IMR-90 (cell line): ENCODE measurements around the gene TXNDC9. TPM values are rescaled to one million over a fixed set of nuclear protein-coding genes. Genes with fewer than 3 reads are reported as not detected.

Source experiments
- ATAC-seq: fragments of 200-7000 bp; cut with Tn5 transposase; 2 replicates; pipeline ENCODE4 v1.9.1; 2020; ENCODE audit warnings: low read depth, mild to moderate bottlenecking, moderate library complexity
- BruUV-seq: library from RNA; stranded (reverse); fragments of 400-500 nt; replicated peaks from 2 replicates; lab custom pipeline; 2021; lab: Mats Ljungman, UMichigan
- CTCF ChIA-PET: fragments of 300-600 bp; formaldehyde crosslinking; extraction: SDS; loops from one replicate; lab custom pipeline; 2021; ENCODE audit warnings: antibody characterized with exemption; lab: Yijun Ruan, JAX
- POLR2A ChIA-PET: fragments of 300-600 bp; sonication (Branson Sonifier 250); formaldehyde crosslinking; loops from one replicate; lab custom pipeline; 2022; ENCODE audit warnings: antibody characterized with exemption; ENCODE audit not compliant: unreplicated experiment; lab: Charles Lee
- DNase-seq: peaks from one replicate; pipeline ENCODE4 v3.0.0; 2013
- H2AFZ ChIP-seq: replicated peaks from 2 replicates; pipeline ENCODE3; 2013; ENCODE audit warnings: low read length, mild to moderate bottlenecking; ENCODE audit not compliant: poor library complexity
- H2AK5ac ChIP-seq: 2 replicates; pipeline ENCODE4 v1.6.1; 2013; ENCODE audit warnings: low read depth, low read length, inconsistent platforms
- H2AK9ac ChIP-seq: replicated peaks from 2 replicates; pipeline ENCODE3; 2013; ENCODE audit warnings: mild to moderate bottlenecking, low read depth, low read length, moderate library complexity; ENCODE audit not compliant: poor library complexity
- H2BK120ac ChIP-seq: 2 replicates; pipeline ENCODE4 v1.6.1; 2013; ENCODE audit warnings: low read depth, low read length, inconsistent platforms
- H2BK15ac ChIP-seq: 3 replicates; pipeline ENCODE4 v1.6.1; 2013; ENCODE audit warnings: low read depth, low read length, inconsistent platforms
- H2BK20ac ChIP-seq: 2 replicates; pipeline ENCODE4 v1.6.1; 2013; ENCODE audit warnings: low read depth, mild to moderate bottlenecking, inconsistent platforms, low read length, moderate library complexity
- H2BK5ac ChIP-seq: 2 replicates; pipeline ENCODE4 v1.6.1; 2013; ENCODE audit warnings: mild to moderate bottlenecking, low read depth, low read length, inconsistent platforms; ENCODE audit not compliant: poor library complexity, severe bottlenecking
- H3K14ac ChIP-seq: replicated peaks from 2 replicates; pipeline ENCODE4 v1.6.1; 2013; ENCODE audit warnings: low read depth, low read length, inconsistent platforms
- H3K18ac ChIP-seq: 2 replicates; pipeline ENCODE4 v1.6.1; 2013; ENCODE audit warnings: low read depth, low read length, control low read depth
- H3K23ac ChIP-seq: 2 replicates; pipeline ENCODE4 v1.6.1; 2013; ENCODE audit warnings: low read depth, low read length, inconsistent platforms
- H3K27ac ChIP-seq: 2 replicates; pipeline ENCODE4 v1.5.1; 2013; ENCODE audit warnings: mild to moderate bottlenecking, control low read depth, low read length; ENCODE audit not compliant: insufficient read depth
- H3K27me3 ChIP-seq: 2 replicates; pipeline ENCODE4 v1.6.1; 2013; ENCODE audit warnings: low read length; ENCODE audit not compliant: control insufficient read depth, insufficient read depth
- H3K36me3 ChIP-seq: 2 replicates; pipeline ENCODE4 v1.6.1; 2013; ENCODE audit warnings: low read length, mixed read lengths; ENCODE audit not compliant: control insufficient read depth, insufficient read depth
- H3K4ac ChIP-seq: 2 replicates; pipeline ENCODE4 v1.6.1; 2013; ENCODE audit warnings: low read depth, low read length, inconsistent platforms
- H3K4me1 ChIP-seq: 2 replicates; pipeline ENCODE4 v1.6.1; 2013; ENCODE audit warnings: low read length, mixed read lengths; ENCODE audit not compliant: control insufficient read depth, insufficient read depth
- H3K4me2 ChIP-seq: 2 replicates; pipeline ENCODE4 v1.6.1; 2013; ENCODE audit warnings: low read depth, mild to moderate bottlenecking, control low read depth, low read length, moderate library complexity
- H3K4me3 ChIP-seq: 2 replicates; pipeline ENCODE4 v1.5.1; 2013; ENCODE audit warnings: low read depth, mild to moderate bottlenecking, control low read depth, low read length, moderate library complexity; ENCODE audit not compliant: insufficient read depth
- H3K56ac ChIP-seq: 2 replicates; pipeline ENCODE4 v1.6.1; 2013; ENCODE audit warnings: low read length, inconsistent platforms; ENCODE audit not compliant: insufficient read depth; ENCODE audit errors: extremely low read depth
- H3K79me1 ChIP-seq, 2 experiments: 2 replicates each; pipeline ENCODE4 v1.6.1; 2013; ENCODE audit warnings: low read length in 2 of 2, inconsistent platforms in 1 of 2, low read depth in 1 of 2
- H3K9ac ChIP-seq: 2 replicates; pipeline ENCODE4 v1.6.1; 2013; ENCODE audit warnings: low read depth, low read length, control low read depth
- H3K9me1 ChIP-seq: 2 replicates; pipeline ENCODE4 v1.6.1; 2013; ENCODE audit warnings: low read length, inconsistent platforms; ENCODE audit not compliant: insufficient read depth
- H3K9me3 ChIP-seq: 2 replicates; pipeline ENCODE4 v1.6.1; 2013; ENCODE audit warnings: low read length; ENCODE audit not compliant: control insufficient read depth, insufficient read depth
- H4K20me1 ChIP-seq: 2 replicates; pipeline ENCODE4 v1.6.1; 2013; ENCODE audit warnings: low read length, inconsistent platforms; ENCODE audit not compliant: insufficient read depth
- H4K5ac ChIP-seq: 2 replicates; pipeline ENCODE4 v1.6.1; 2013; ENCODE audit warnings: mild to moderate bottlenecking, low read depth, low read length, control low read depth
- H4K8ac ChIP-seq, 2 experiments: 2 replicates each; pipeline ENCODE4 v1.6.1; 2013; ENCODE audit warnings: low read depth in 2 of 2, low read length in 2 of 2, control low read depth in 1 of 2, inconsistent platforms in 1 of 2
- H4K91ac ChIP-seq: 2 replicates; pipeline ENCODE4 v1.6.1; 2013; ENCODE audit warnings: low read depth, low read length, inconsistent platforms; ENCODE audit not compliant: insufficient read depth
- BHLHE40 ChIP-seq: fragments of 150-350 bp; IDR thresholded peaks from 2 replicates; pipeline ENCODE4 v1.6.1; 2016; ENCODE audit warnings: mild to moderate bottlenecking, low read depth, low read length
- CEBPB ChIP-seq: IDR thresholded peaks from 2 replicates; pipeline ENCODE4 v1.6.1; 2012; ENCODE audit warnings: low read depth, low read length, improper control_type of control experiment
- CHD1 ChIP-seq: IDR thresholded peaks from 2 replicates; pipeline ENCODE4 v1.6.1; 2012; ENCODE audit warnings: low read depth, low read length, improper control_type of control experiment
- CTCF ChIP-seq: conservative IDR thresholded peaks from 2 replicates; pipeline ENCODE4 v1.5.1; 2012; ENCODE audit warnings: mild to moderate bottlenecking, low read depth, low read length, improper control_type of control experiment
- ELK1 ChIP-seq: fragments of 150-350 bp; IDR thresholded peaks from 2 replicates; pipeline ENCODE4 v1.6.1; 2016; ENCODE audit warnings: low read depth, mild to moderate bottlenecking, low read length, moderate library complexity, borderline replicate concordance
- FOS ChIP-seq: fragments of 150-350 bp; IDR thresholded peaks from 2 replicates; pipeline ENCODE4 v1.6.1; 2016; ENCODE audit warnings: low read depth, low read length
- MAFK ChIP-seq: IDR thresholded peaks from 2 replicates; pipeline ENCODE4 v1.6.1; 2012; ENCODE audit warnings: low read depth, low read length, improper control_type of control experiment
- MAZ ChIP-seq: IDR thresholded peaks from 2 replicates; pipeline ENCODE4 v1.6.1; 2012; ENCODE audit warnings: low read depth, mild to moderate bottlenecking, low read length, improper control_type of control experiment, moderate library complexity, borderline replicate concordance
- MXI1 ChIP-seq: IDR thresholded peaks from 2 replicates; pipeline ENCODE4 v1.6.1; 2012; ENCODE audit warnings: low read depth, mild to moderate bottlenecking, low read length, moderate library complexity, borderline replicate concordance
- NFE2L2 ChIP-seq: fragments of 150-350 bp; IDR thresholded peaks from 2 replicates; pipeline ENCODE4 v1.6.1; 2016; ENCODE audit warnings: low read depth, mild to moderate bottlenecking, low read length
- POLR2A ChIP-seq: IDR thresholded peaks from 2 replicates; pipeline ENCODE4 v1.6.1; 2012; ENCODE audit warnings: mild to moderate bottlenecking, low read depth, low read length
- RAD21 ChIP-seq: IDR thresholded peaks from 2 replicates; pipeline ENCODE4 v1.6.1; 2012; ENCODE audit warnings: low read length, improper control_type of control experiment
- RCOR1 ChIP-seq: IDR thresholded peaks from 2 replicates; pipeline ENCODE4 v1.6.1; 2012; ENCODE audit warnings: mild to moderate bottlenecking, low read length, improper control_type of control experiment; ENCODE audit not compliant: insufficient replicate concordance
- RFX5 ChIP-seq: IDR thresholded peaks from 2 replicates; pipeline ENCODE4 v1.8.0; 2012; ENCODE audit warnings: low read depth, mild to moderate bottlenecking, low read length, moderate library complexity
- SMC3 ChIP-seq: fragments of 150-350 bp; IDR thresholded peaks from 2 replicates; pipeline ENCODE4 v1.6.1; 2016; ENCODE audit warnings: low read depth, mild to moderate bottlenecking, antibody characterized with exemption, low read length, moderate library complexity
- USF2 ChIP-seq: fragments of 150-350 bp; IDR thresholded peaks from 2 replicates; pipeline ENCODE4 v1.6.1; 2017; ENCODE audit warnings: mild to moderate bottlenecking, antibody characterized with exemption, low read length, low read depth
- WGBS, 2 experiments: methylation state at CpG; one replicate each; pipeline versions ENCODE4 v1.1.5 to v1.1.7; 2013; ENCODE audit warnings: missing lambda C conversion rate in 2 of 2; ENCODE audit not compliant: insufficient read length in 1 of 2; ENCODE audit errors: extremely low coverage in 2 of 2; 5-methylcytosine and 5-hydroxymethylcytosine counted together
- dilution Hi-C: fragments of 300-500 bp; cut with HindIII; formaldehyde crosslinking; loops from one replicate; pipeline ENCODE4 v1.14.3; 2018; ENCODE audit warnings: low sequenced_read_pairs; ENCODE audit not compliant: unreplicated experiment
- in situ Hi-C: fragments of 300-500 bp; cut with MboI; formaldehyde crosslinking; loops from 3 replicates; pipeline ENCODE4 v1.14.3; 2019; ENCODE audit warnings: low sequenced_read_pairs, inconsistent platforms, mixed read lengths
- intact Hi-C: fragments of 100-400 bp; cut with micrococcal nuclease; formaldehyde crosslinking; loops from 2 replicates; pipeline ENCODE4 v1.10.0; 2022
- polyA plus RNA-seq, 3 experiments: library from polyadenylated mRNA; depleted of rRNA; stranded (reverse); fragments of >200 nt; gene quantifications; 2 replicates each; pipeline ENCODE4 v1.2.3, GENCODE V29; 2012; ENCODE audit warnings: low replicate concordance in 1 of 3
- total RNA-seq: library from RNA; depleted of rRNA; stranded (reverse); fragments of >200 nt; gene quantifications from 2 replicates; pipeline ENCODE4 v1.2.3, GENCODE V29; 2012

The TXNDC9 gene
- total and polyA plus RNA-seq, 2 of the 4 experiments (the other 2 are of a cell fraction): 33.9 to 55.4 TPM

GRCh38 chr2:99377879-99378278 is 41.7 kb upstream of the TXNDC9 start:
- Histone ChIP-seq H3K9me3 (peaks cover 2% of the 10 kb centered on the region; the same call in 1 of the 2 replicates), H3K4me1 (no peaks in the 10 kb centered on the region), H3K4ac (no peak overlapping the region), H4K20me1 (no peaks in the 10 kb centered on the region), H2BK20ac (no peak overlapping the region), H3K4me2 (no peak overlapping the region), H3K14ac (no peak overlapping the region), H2BK120ac (no peak overlapping the region), H4K5ac (no peak overlapping the region), H4K8ac (no peak overlapping the region), H3K79me1 (peaks cover 0 to 6% of the 10 kb centered on the region in 2 experiments; a peak in 1 of 4 replicates), H2AFZ (no peak overlapping the region), H3K36me3 (peaks cover 30% of the 10 kb centered on the region), H2AK5ac (no peak overlapping the region), H3K27me3 (no peaks in the 10 kb centered on the region), H3K4me3 (no peak overlapping the region), H4K91ac (no peak overlapping the region), H3K23ac (no peak overlapping the region), H3K9me1 (0 out of 2 replicates have a peak, but pooled peaks cover 3% of the 10 kb centered on the region), H2BK5ac (no peak overlapping the region), H3K27ac (no peak overlapping the region), H3K56ac (no peak overlapping the region), H2AK9ac (no peak overlapping the region), H2BK15ac (no peak overlapping the region), H3K9ac (no peak overlapping the region), H3K18ac (no peak overlapping the region)
- in situ Hi-C loops: no loop called here
- DNase-seq (no peak), ATAC-seq (no peak)
- CTCF ChIA-PET: interaction anchor here (0.5 kb wide), 1 partner anchor 1521 kb away, joined by 3 read pairs; no protein-coding TSS in a partner anchor
- no peak for TF ChIP-seq RAD21
- no peak for TF ChIP-seq CEBPB
- TF ChIP-seq CHD1: no peak
- TF ChIP-seq MAFK: no peak
- no peak for TF ChIP-seq USF2
- no peak for TF ChIP-seq FOS
- TF ChIP-seq NFE2L2: no peak
- no peak for TF ChIP-seq ELK1
- no peak for TF ChIP-seq CTCF
- no peak for TF ChIP-seq RCOR1
- no peak for TF ChIP-seq BHLHE40
- no peak for TF ChIP-seq MAZ
- no peak for TF ChIP-seq RFX5
- TF ChIP-seq MXI1: no peak
- no peak for TF ChIP-seq SMC3
- no peak for TF ChIP-seq POLR2A
- no TSS peak for BruUV-seq
- intact Hi-C loops: no loop called here
- dilution Hi-C loops: no loop called here
- WGBS, 2 experiments: no CpG with 5 or more reads among the region's 1 CpG
- POLR2A ChIA-PET: no interaction called here
